ENCODE data around the gene GPR101.

GPR101 gene

DNA sequence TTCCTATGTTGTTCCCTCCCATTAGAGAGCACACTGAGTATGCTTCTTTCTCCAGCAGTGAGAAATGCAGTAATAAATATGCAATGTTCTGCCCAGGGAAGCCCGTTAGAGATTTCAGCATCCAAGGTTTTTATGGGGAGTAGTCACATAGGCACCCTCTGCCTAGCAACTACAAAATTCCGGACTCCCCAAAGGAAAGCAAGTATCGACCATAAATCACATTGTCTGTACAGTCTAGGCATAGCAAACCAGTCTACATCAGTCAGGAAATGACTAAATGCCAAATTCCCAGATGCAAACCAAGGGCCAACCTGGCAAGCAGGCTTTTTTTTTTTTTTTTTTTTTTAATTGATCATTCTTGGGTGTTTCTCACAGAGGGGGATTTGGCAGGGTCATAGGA lies 34.8 kb downstream of the GPR101 start:
- no peaks in the 10 kb centered on the region for H3K36me3 ChIP-seq
- H3K4me3 ChIP-seq (ENCODE audit: low read depth in 1 of 2, low read length in 1 of 2): no peak overlapping the region
- no peaks in the 10 kb centered on the region for H3K4me1 ChIP-seq (ENCODE audit: control insufficient read depth in 1 of 2, insufficient read depth in 1 of 2, low read depth in 1 of 2, low read length in 1 of 2)
- no peak overlapping the region for H3K27ac ChIP-seq
- no peaks in the 10 kb centered on the region for H3K9me3 ChIP-seq
- TF ChIP-seq, protein P1, sequence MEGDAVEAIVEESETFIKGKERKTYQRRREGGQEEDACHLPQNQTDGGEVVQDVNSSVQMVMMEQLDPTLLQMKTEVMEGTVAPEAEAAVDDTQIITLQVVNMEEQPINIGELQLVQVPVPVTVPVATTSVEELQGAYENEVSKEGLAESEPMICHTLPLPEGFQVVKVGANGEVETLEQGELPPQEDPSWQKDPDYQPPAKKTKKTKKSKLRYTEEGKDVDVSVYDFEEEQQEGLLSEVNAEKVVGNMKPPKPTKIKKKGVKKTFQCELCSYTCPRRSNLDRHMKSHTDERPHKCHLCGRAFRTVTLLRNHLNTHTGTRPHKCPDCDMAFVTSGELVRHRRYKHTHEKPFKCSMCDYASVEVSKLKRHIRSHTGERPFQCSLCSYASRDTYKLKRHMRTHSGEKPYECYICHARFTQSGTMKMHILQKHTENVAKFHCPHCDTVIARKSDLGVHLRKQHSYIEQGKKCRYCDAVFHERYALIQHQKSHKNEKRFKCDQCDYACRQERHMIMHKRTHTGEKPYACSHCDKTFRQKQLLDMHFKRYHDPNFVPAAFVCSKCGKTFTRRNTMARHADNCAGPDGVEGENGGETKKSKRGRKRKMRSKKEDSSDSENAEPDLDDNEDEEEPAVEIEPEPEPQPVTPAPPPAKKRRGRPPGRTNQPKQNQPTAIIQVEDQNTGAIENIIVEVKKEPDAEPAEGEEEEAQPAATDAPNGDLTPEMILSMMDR (IDR thresholded peaks at IDR 0.05): no peak
- no peaks in the 10 kb centered on the region for H3K27me3 ChIP-seq
